ENCODE data around the gene COMMD1.
A peak's percentile ranks its signal among the peaks of the same experiment; 100 is the strongest.
"Not testable (repeated sequence)": the region's sequence is repeated elsewhere in the genome, so short reads cannot be mapped to it uniquely, and the experiment has no call there.

COMMD1 gene

DNA sequence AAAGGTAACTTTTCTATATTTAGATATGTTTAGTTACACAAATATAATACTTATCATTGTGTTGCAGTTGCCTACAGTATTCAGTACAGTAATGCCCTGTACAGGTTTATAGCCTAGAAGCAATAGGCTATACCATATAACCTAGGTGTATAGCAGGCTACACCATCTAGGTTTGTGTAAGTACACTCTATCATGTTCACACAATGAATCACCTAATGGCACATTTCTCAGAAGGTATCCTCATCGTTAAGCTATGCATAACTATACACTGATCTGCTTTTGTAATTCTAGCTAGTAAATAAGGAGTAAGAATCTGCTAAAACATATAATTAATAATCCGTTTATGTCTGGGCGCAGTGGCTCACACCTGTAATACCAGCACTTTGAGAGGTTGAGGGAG lies 102.1 kb downstream of the COMMD1 start:
- Mint-ChIP-seq H3K4me1 (no peaks in the 10 kb centered on the region), H3K9me3 (no peaks in the 10 kb centered on the region), H3K36me3 (ENCODE audit: low read depth) (peaks cover 9% of the 10 kb centered on the region), H3K27me3 (no peaks in the 10 kb centered on the region), H3K27ac (no peak overlapping the region), H3K4me3 (no peak overlapping the region)
- ATAC-seq (no peak), DNase-seq (no peak)

DNA sequence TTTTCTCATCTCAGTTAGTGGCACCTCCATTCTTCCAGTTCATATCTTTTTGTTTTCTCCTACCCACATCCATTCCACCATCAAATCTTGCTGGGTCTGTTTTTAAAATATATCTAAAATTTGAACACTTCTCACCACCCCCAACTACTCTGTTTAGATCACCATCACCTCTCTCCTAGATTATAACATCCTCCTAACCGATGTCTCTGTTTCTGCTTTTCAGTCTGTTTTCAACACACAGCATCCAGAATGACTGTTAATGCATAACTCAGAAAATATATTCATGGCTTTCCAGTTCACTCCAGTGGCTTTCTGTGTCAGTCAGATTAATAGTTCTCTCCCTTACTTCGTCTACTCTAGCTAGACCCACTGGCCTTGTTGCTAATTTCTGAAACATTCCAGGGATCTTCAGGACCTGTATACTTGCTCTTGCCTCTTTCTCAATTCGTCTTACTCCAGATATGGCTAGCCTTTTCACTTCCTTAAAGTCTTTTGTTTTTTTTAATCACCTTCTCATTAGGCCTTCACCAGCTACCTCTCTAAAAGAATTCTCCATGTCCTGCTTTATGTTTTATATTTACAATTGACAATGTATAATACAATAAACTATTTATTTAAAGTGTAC lies 105.3 kb downstream of the COMMD1 start:
- Mint-ChIP-seq H3K36me3 (ENCODE audit: low read depth) (peaks cover 4% of the 10 kb centered on the region), H3K27me3 (no peaks in the 10 kb centered on the region), H3K4me1 (no peaks in the 10 kb centered on the region), H3K27ac (no peak overlapping the region), H3K4me3 (no peak overlapping the region), H3K9me3 (no peaks in the 10 kb centered on the region)
- ATAC-seq (no peak), DNase-seq (no peak)

DNA sequence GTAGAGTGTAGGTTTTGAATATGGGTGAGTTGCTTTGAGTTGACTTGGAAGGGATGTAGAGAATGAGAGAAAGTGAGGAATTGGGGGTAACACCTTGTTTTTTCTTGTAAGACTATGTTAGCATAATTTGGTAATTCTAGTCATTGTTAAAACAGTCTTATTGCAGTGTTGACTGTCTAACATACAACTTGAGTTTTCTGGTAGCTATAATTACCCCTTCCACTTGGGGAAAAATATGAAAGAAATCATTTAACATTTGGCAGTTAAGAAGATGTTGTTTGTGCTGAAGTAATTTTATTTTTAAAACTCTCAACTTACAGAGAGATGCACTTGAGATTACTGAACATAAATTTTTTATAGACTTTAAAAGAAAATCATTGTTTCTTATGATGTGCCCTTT lies 108.2 kb downstream of the COMMD1 start:
- no peaks in the 10 kb centered on the region for H3K9me3 Mint-ChIP-seq
- no peak for DNase-seq
- H3K27me3 Mint-ChIP-seq: no peaks in the 10 kb centered on the region
- peaks cover 4% of the 10 kb centered on the region for H3K36me3 Mint-ChIP-seq (ENCODE audit: low read depth)
- H3K4me1 Mint-ChIP-seq: no peaks in the 10 kb centered on the region
- no peak overlapping the region for H3K27ac Mint-ChIP-seq
- no peak for ATAC-seq
- no peak overlapping the region for H3K4me3 Mint-ChIP-seq

DNA sequence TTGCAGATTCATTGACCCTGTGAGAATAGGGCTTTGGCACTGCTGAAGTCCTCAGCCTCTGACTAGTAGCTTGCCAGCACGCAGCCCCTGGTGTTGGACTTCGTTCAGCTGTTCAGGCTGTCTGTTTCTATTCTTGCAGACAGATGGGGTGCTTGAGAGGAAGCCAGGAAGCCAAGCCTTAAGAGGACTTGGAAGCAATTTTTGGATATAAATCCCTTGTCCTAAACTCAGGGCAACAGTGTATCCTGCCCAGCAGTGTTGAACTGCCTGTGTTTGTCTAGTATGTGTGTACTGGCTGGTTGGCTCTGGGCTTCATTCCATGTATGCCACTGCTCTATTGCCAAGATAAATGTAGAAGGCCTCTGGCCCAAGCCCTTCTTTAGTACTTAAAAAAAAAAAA lies 108.6 kb downstream of the COMMD1 start:
- H3K27me3 Mint-ChIP-seq: no peaks in the 10 kb centered on the region
- no peaks in the 10 kb centered on the region for H3K9me3 Mint-ChIP-seq
- DNase-seq: no peak
- no peaks in the 10 kb centered on the region for H3K4me1 Mint-ChIP-seq
- H3K4me3 Mint-ChIP-seq: no peak overlapping the region
- H3K27ac Mint-ChIP-seq: no peak overlapping the region
- H3K36me3 Mint-ChIP-seq (ENCODE audit: low read depth): peaks cover 4% of the 10 kb centered on the region
- no peak for ATAC-seq

DNA sequence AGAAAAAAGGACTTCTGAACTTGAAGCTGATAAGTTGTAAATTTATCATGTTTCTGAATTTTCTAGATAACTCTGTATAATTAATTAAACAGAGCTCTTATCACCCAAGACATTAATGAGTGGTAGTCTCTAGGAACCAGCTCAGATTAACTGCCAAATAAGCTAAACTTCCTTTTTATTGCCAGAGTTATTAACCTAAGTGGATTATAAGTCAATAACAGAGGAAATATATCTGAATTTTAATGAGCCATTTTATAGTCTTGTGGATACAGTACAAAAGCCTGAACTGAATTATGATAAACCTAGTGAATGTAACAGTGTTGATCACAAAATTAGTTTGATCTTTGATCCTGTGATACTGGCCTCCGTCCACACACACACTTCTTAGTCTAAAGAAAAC lies 111.5 kb downstream of the COMMD1 start:
- no peak for DNase-seq
- ATAC-seq: no peak
- Mint-ChIP-seq H3K27me3 (no peaks in the 10 kb centered on the region), H3K4me1 (no peaks in the 10 kb centered on the region), H3K36me3 (ENCODE audit: low read depth) (peaks cover 18% of the 10 kb centered on the region), H3K27ac (no peak overlapping the region), H3K9me3 (no peaks in the 10 kb centered on the region), H3K4me3 (no peak overlapping the region)

DNA sequence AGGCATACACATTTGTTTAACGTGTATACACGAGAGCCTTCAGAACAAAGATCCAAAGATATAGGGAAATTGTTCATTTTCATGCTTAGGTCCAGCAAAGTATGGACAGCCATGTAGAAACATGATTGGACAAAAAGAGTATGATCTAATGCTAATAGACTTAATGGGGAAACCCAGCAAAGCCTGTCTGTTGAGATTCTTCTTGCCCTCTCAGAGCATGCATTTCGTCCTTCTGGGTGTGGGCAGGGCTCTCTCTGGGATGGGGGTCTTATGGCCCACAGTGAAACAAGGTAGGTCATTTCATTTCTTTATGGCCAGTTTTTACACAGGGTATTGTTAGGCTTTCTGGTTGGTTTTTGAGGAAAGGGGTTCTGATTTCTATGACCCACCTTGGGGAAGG lies 124.4 kb downstream of the COMMD1 start:
- Mint-ChIP-seq H3K27ac (no peak overlapping the region), H3K36me3 (ENCODE audit: low read depth) (peaks cover 2% of the 10 kb centered on the region), H3K4me1 (peaks cover 5% of the 10 kb centered on the region), H3K27me3 (no peaks in the 10 kb centered on the region), H3K9me3 (peaks cover 6% of the 10 kb centered on the region), H3K4me3 (no peak overlapping the region)
- DNase-seq (no peak), ATAC-seq (no peak)

DNA sequence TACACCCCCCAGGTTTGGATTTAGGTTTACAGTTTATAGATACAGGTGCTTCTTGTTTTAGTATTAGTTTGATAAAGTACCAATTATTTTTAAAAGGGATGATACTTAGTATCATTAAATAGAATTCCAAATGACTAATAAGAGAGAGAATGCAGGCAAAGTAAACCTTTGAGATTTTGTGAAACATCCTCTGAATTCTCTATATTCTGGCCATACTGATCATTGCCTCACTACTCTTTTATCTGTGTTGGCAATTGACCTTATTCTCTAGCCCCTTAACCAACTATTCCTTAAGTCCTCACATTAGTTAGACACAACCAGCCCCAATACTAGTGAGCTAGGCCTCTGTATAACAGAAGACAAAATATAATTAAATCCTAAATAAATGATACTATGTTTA lies 125.4 kb downstream of the COMMD1 start:
- Mint-ChIP-seq H3K9me3 (peaks cover 4% of the 10 kb centered on the region), H3K4me1 (peaks cover 5% of the 10 kb centered on the region), H3K36me3 (ENCODE audit: low read depth) (peaks cover 2% of the 10 kb centered on the region), H3K27ac (no peak overlapping the region), H3K27me3 (no peaks in the 10 kb centered on the region), H3K4me3 (no peak overlapping the region)
- ATAC-seq (no peak), DNase-seq (no peak)

DNA sequence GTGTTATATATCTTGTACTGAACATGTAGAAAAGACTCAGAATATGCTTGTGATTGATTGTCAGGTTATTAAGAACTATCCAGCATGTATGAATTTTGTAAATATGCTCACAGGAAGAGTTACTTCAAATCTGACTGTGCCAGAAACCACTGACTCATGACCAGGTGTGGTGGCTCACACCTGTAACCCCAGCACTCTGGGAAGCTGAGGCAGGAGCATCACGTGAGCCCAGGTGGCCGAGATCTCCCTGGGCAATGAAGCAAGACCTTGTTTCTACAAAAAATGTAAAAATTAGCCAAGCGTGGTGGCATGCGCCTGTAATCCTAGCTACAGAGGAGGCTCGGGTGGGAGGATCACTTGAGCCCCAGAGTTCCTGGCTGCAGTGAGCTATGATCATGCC lies 126.6 kb downstream of the COMMD1 start:
- Mint-ChIP-seq H3K27ac (no peak overlapping the region), H3K4me3 (no peak overlapping the region), H3K9me3 (no peaks in the 10 kb centered on the region), H3K4me1 (peaks cover 5% of the 10 kb centered on the region), H3K36me3 (ENCODE audit: low read depth) (peaks cover 2% of the 10 kb centered on the region), H3K27me3 (no peaks in the 10 kb centered on the region)
- ATAC-seq (no peak), DNase-seq (no peak)

DNA sequence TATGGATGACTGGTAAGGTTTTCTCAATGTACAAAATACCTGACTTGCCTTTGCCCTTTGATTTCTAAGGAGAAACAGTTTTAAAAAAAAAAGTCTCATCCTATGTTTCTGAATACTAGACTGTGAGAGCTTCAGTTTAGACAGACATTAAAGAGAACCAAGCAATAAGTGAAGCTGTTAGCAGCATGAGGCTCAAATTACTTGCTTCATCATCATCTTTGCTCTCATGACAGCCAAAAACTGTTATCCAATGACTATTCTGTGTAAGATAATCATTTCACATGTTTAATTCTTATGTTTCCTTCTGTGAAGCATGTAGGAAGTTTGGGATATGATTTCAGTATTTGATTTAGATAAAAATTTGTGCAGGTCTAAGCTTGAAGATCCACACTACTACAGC lies 129.2 kb downstream of the COMMD1 start:
- Mint-ChIP-seq H3K27ac (no peak overlapping the region), H3K36me3 (ENCODE audit: low read depth) (peaks cover under 1% of the 10 kb centered on the region), H3K27me3 (no peaks in the 10 kb centered on the region), H3K4me3 (no peak overlapping the region), H3K4me1 (peaks cover 18% of the 10 kb centered on the region), H3K9me3 (no peaks in the 10 kb centered on the region)
- DNase-seq: no peak
- no peak for ATAC-seq

DNA sequence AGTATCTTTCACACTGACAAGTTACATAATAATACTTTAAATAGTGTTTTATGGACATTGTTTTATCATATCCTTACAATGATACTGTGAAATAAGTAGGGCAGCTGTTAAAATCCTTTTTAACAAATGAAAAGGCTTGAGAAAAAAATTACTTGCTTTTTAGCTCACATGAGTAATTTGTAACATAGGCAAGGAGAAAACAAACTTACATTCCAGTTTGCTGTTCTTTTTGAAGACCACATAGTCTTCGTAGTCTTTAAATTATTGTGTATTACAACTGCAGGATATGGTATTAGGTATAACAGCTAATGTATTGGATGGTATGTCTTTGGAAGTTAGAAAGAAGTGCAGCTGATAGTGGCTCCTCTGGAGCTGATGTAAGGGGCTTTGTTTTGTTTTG lies 130.8 kb downstream of the COMMD1 start:
- H3K4me3 Mint-ChIP-seq: no peak overlapping the region
- peaks cover 30% of the 10 kb centered on the region for H3K4me1 Mint-ChIP-seq
- no peaks in the 10 kb centered on the region for H3K36me3 Mint-ChIP-seq (ENCODE audit: low read depth)
- DNase-seq (no peak), ATAC-seq (no peak)
- no peak overlapping the region for H3K27ac Mint-ChIP-seq
- H3K27me3 Mint-ChIP-seq: no peaks in the 10 kb centered on the region
- H3K9me3 Mint-ChIP-seq: peaks cover 4% of the 10 kb centered on the region

DNA sequence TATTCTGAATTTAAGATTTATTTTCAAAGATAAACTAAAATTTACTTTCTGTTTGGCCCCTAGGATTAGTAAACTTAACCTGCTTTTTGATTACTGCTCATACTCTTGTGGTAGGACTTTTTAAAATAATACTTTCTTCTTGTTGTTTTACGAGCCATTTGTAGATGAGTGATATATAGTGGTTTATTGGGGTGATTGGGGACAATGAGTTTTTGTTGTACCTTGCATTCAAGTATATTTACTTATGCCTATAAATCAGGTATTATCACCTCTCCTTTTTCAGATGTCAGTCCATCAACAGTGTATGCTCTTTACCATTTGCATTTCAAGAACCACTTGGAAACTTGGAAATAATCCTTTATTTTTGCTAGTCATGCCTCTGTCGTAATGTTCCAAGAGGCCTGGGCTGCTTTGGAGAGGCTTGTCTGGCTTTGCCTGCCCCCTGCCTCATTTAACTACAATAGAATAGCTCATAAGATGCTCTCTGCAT lies 131.3 kb downstream of the COMMD1 start:
- Mint-ChIP-seq H3K4me1 (peaks cover 35% of the 10 kb centered on the region), H3K36me3 (ENCODE audit: low read depth) (peaks cover 4% of the 10 kb centered on the region), H3K27ac (no peak overlapping the region), H3K4me3 (no peak overlapping the region), H3K27me3 (no peaks in the 10 kb centered on the region), H3K9me3 (peaks cover 4% of the 10 kb centered on the region)
- DNase-seq: no peak
- ATAC-seq: no peak

DNA sequence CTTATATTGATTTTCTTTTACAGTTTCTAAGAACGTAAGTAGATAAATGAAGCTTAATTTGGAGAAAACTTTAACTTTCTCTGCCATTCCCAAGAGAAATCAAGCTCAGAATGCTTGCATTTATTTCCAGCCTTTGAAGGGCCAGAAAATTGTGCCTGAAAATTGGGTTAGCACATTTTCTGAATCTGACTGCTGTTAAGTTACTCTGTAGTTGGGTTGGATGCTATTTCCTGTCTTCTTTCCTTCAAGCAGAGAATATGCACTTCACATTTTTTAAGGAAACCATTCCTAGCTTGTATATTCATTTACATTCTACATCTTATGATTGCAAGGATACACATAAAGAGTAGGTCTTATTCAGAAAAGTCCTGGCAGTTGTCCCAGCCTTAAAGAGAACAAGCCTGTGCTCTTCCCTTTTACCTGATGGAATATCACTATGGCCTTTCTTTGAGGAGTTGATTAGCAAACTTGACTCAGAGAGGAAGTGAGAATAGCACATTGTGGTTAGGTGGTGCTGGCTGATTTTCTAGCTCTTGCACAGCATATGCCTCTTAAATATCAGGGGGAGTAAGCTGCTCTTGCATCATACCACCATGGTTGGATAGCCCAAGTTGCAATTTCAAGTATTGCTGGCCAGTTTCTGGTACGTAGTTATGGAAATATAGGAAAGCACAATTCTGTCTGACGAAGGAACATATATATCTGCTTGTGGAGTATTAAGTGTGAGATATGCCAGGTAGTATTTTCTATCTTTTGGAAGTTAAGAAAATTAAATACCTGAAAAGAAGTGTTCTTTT lies 133.7 kb downstream of the COMMD1 start:
- Mint-ChIP-seq H3K4me3 (peak overlapping the region; percentile 30), H3K4me1 (peaks cover 30% of the 10 kb centered on the region), H3K27me3 (no peaks in the 10 kb centered on the region), H3K9me3 (peaks cover 4% of the 10 kb centered on the region), H3K36me3 (ENCODE audit: low read depth) (peaks cover 7% of the 10 kb centered on the region), H3K27ac (peak overlapping the region; percentile 81)
- DNase-seq: peak; percentile 27
- peak; percentile 99 for ATAC-seq

DNA sequence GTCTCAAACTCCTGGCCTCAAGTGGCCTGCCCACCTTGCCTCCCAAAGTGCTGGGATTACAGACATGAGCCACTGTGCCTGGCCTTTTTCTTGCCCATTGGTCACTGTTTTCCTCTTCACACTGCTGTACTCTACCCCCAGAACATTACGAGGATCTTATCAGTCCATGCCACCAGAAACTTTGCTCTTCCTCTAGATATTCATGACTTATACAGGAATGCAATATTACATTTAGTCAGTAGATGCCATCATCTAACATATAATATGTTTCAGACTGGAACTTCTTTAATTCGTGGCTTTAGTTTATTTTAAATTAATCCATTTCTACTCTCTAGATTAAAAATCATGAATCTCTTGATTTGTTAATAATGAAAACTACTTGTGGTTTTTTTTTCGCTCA lies 135.5 kb downstream of the COMMD1 start:
- DNase-seq (no peak), ATAC-seq (no peak)
- Mint-ChIP-seq H3K9me3 (peaks cover 4% of the 10 kb centered on the region), H3K36me3 (ENCODE audit: low read depth) (peaks cover 7% of the 10 kb centered on the region), H3K27me3 (no peaks in the 10 kb centered on the region), H3K4me3 (no peak overlapping the region), H3K4me1 (peaks cover 30% of the 10 kb centered on the region), H3K27ac (peak overlapping the region; percentile 61)

DNA sequence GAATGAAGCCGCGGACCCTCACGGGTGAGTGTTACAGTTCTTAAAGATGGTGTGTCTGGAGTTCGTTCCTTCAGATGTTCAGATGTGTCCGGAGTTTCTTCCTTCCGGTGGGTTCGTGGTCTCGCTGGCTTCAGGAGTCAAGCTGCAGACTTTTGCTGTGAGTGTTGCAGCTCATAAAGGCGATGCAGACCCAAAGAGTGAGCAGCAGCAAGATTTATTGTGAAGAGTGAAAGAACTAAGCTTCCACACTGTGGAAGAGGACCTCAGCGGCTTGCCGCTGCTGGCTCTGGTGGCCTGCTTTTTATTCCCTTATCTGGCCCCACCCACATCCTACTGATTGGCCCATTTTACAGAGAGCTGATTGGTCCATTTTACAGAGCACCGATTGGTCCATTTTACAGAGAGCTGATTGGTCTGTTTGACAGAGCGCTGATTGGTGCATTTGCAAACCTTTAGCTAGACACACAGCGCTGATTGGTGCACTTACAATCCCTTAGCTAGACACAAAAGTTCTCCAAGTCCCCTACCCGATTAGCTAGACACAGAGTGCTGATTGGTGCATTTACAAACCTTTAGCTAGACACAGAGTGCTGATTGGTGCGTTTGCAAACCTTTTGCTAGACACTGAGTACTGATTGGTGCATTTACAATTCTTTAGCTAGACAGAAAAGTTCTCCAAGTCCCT lies 136.4 kb downstream of the COMMD1 start:
- not testable (repeated sequence) for H3K9me3 Mint-ChIP-seq; H3K27me3 Mint-ChIP-seq; ATAC-seq; H3K36me3 Mint-ChIP-seq (ENCODE audit: low read depth); DNase-seq; H3K4me3 Mint-ChIP-seq; H3K27ac Mint-ChIP-seq
- H3K4me1 Mint-ChIP-seq: peaks cover 30% of the 10 kb centered on the region

DNA sequence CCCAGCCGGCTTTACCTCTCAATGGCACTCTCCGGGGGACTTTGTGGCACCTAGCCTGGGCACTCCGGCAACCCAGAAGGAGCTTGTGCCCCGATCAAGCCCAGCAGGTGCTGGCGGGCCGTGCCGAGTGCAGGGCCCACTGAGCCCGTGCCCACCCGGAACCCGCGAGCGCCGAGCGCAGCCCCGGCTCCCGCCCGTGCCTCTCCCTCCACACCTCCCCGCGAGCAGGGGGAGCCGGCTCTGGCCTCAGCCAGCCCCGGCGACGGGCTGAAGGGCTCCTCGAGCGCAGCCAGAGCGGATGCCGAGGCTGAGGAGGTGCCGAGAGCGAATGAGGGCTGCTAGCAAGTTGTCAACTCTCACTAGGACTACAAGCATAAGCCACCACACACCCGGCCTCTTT lies 136.9 kb downstream of the COMMD1 start:
- Mint-ChIP-seq H3K36me3 (ENCODE audit: low read depth) (peaks cover 7% of the 10 kb centered on the region), H3K27ac (no peak overlapping the region), H3K4me3 (no peak overlapping the region), H3K4me1 (peaks cover 30% of the 10 kb centered on the region), H3K27me3 (no peaks in the 10 kb centered on the region), H3K9me3 (peaks cover 4% of the 10 kb centered on the region)
- DNase-seq (no peak), ATAC-seq (no peak)
